ENCODE measurements around the gene C12orf56.

DNA sequence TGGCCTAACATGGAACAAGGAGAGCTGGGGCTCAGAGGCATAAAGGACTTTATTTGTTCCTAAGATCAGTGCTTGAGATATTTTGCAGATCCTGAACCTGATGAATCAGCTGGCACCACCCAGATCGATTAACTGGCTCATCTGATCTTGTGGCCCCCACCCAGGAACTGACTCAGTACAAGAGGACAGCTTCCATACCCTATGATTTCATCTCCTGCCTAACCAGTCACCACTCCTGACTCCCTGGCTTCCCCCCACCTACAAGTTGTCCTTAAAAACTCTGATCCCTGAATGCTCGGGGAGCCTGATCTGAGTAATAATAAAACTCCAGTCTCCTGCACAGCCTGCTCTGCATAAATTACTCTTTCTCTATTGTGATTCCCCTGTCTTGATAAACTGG is 5.1 kb downstream of the C12orf56 start:
- no peak for TF ChIP-seq RFX5 (IDR thresholded peaks at IDR 0.05)
- no peak for TF ChIP-seq POLR2AphosphoS2 (conservative IDR thresholded peaks at IDR 0.05; ENCODE audit: low read length)
- TF ChIP-seq CTCF (IDR thresholded peaks at IDR 0.05), result no peak
- TF ChIP-seq TP53 (CRISPR knock-in tag; IDR thresholded peaks at IDR 0.05), result no peak
- no peak for TF ChIP-seq TFCP2L1 (CRISPR knock-in tag; IDR thresholded peaks at IDR 0.05)
- TF ChIP-seq USF2 (IDR thresholded peaks at IDR 0.05), result no peak
- no peak for TF ChIP-seq MYC (IDR thresholded peaks at IDR 0.05; ENCODE audit: borderline replicate concordance, low read length)
- TF ChIP-seq JUN (IDR thresholded peaks at IDR 0.05), result no peak
- TF ChIP-seq MAX (IDR thresholded peaks at IDR 0.05), result no peak
- TF ChIP-seq POLR2A (IDR thresholded peaks at IDR 0.05; ENCODE audit: low read length), result no peak
- no peak for TF ChIP-seq NFE2L2 (conservative IDR thresholded peaks at IDR 0.05; ENCODE audit: low read length)

All from A549 (cell line).